ENCODE measurements around the gene ADAMTS12. TPM values are rescaled to one million over a fixed set of nuclear protein-coding genes. Genes with fewer than 3 reads are reported as not detected.

The ADAMTS12 gene
- total and polyA plus RNA-seq, 9 of the 15 experiments (the other 6 are each of a cell fraction or from before 2014, with no cell fraction given): 0.11 TPM; not detected in 8

- no peak for TF ChIP-seq ZNF121 (CRISPR knock-in tag; conservative IDR thresholded peaks at IDR 0.05)
- TF ChIP-seq MYNN (IDR thresholded peaks at IDR 0.05): no peak
- no peak for TF ChIP-seq MYNN (CRISPR knock-in tag; IDR thresholded peaks at IDR 0.05)
- no peak for TF ChIP-seq ZNF311 (CRISPR knock-in tag; IDR thresholded peaks at IDR 0.05)
- TF ChIP-seq THRAP3 (IDR thresholded peaks at IDR 0.05; ENCODE audit: borderline replicate concordance): no peak
- TF ChIP-seq PHF21A (IDR thresholded peaks at IDR 0.05; ENCODE audit: borderline replicate concordance, low read depth): no peak
- TF ChIP-seq FOXP1 (CRISPR knock-in tag; IDR thresholded peaks at IDR 0.05): no peak
- TF ChIP-seq HDAC8 (tag; IDR thresholded peaks at IDR 0.05): no peak
- TF ChIP-seq KAT8 (IDR thresholded peaks at IDR 0.05; ENCODE audit: low read depth): no peak
- TF ChIP-seq POLR2H (tag; IDR thresholded peaks at IDR 0.05; ENCODE audit: low read depth): no peak
- no peak for TF ChIP-seq ZNF280A (IDR thresholded peaks at IDR 0.05; ENCODE audit: low read depth, partially characterized antibody)
Measured at GRCh38 chr5:33764786-33765185, 127.0 kb downstream of the ADAMTS12 start (continued).

- H3K4me2 ChIP-seq (ENCODE audit: insufficient read depth, low read length): no peak overlapping the region
- H3K36me3 ChIP-seq (ENCODE audit: control insufficient read depth, insufficient read depth, low read length): no peaks in the 10 kb centered on the region
- no peak for TF ChIP-seq ZBTB2 (IDR thresholded peaks at IDR 0.05)
- TF ChIP-seq ASH1L (IDR thresholded peaks at IDR 0.05; ENCODE audit: borderline replicate concordance, low read depth, partially characterized antibody): no peak
- no peak for TF ChIP-seq ZNF592 (IDR thresholded peaks at IDR 0.05)
- TF ChIP-seq ZNF354B (CRISPR knock-in tag; IDR thresholded peaks at IDR 0.05): no peak
- no peak for TF ChIP-seq YBX1 (IDR thresholded peaks at IDR 0.05)
- no peak for TF ChIP-seq KHSRP (IDR thresholded peaks at IDR 0.05)
- no peaks in the 10 kb centered on the region for H3K9me3 ChIP-seq (replicated peaks; ENCODE audit: control insufficient read depth, insufficient read depth, low read depth, low read length)
- ATAC-seq: no peak
- H3K4me3 ChIP-seq: no peak overlapping the region
- no peaks in the 10 kb centered on the region for H3K79me2 ChIP-seq (ENCODE audit: control insufficient read depth, insufficient read depth, low read length)
- no peak for DNase-seq (ENCODE audit: extremely low read depth in 1 of 4, low spot score in 3 of 4)
- H4K20me1 ChIP-seq (replicated peaks; ENCODE audit: control insufficient read depth, insufficient read depth, low read length): no peaks in the 10 kb centered on the region
- intact Hi-C loops (cut with micrococcal nuclease): no loop called here
- in situ Hi-C loops (cut with MboI): no loop called here
- no peaks in the 10 kb centered on the region for H3K9me1 ChIP-seq (ENCODE audit: control insufficient read depth, insufficient read depth, low read length)
- H2AFZ ChIP-seq (ENCODE audit: low read depth, low read length): no peak overlapping the region
- BruUV-seq (replicated peaks): no TSS peak
- no peak overlapping the region for H3K9ac ChIP-seq (ENCODE audit: insufficient read depth in 1 of 2, low read depth in 2 of 2, low read length in 2 of 2)
- no peaks in the 10 kb centered on the region for H3K4me1 ChIP-seq (replicated peaks in 1 of 2; ENCODE audit: control insufficient read depth in 2 of 2, insufficient read depth in 2 of 2, low read length in 2 of 2)
- WGBS (ENCODE audit: insufficient coverage, low coverage, missing lambda C conversion rate): 0% methylated on average over 2 of the region's 2 CpGs
- no peak overlapping the region for H3K27ac ChIP-seq (ENCODE audit: extremely low read depth, low read depth, low read length)
- ChIA-PET CTCF (ENCODE audit: low intra/inter-chr PET ratio) (no interaction called here), POLR2A (no interaction called here)
- FAIRE-seq: no peak
- H3K27me3 ChIP-seq (ENCODE audit: control insufficient read depth in 2 of 2, insufficient read depth in 2 of 2, low read length in 2 of 2): peaks cover 0 to 3% of the 10 kb centered on the region in 2 experiments; a peak in 1 of 5 replicates
Measured at GRCh38 chr5:33763435-33763834, 128.4 kb downstream of the ADAMTS12 start.
